ENCODE measurements around the gene MTR.

The MTR gene

GRCh38 chr1:236925386-236925785, 130.3 kb downstream of the MTR start:
- Histone ChIP-seq H3K36me3 (ENCODE audit: control insufficient read depth in 1 of 2, insufficient read depth in 2 of 2, low read depth in 1 of 2, low read length in 2 of 2) (no peaks in the 10 kb centered on the region), H3K9ac (ENCODE audit: low read length) (no peak overlapping the region), H3K4me1 (ENCODE audit: control insufficient read depth, insufficient read depth, low read depth, low read length) (no peaks in the 10 kb centered on the region), H2AK5ac (ENCODE audit: low read length, severe bottlenecking) (no peak overlapping the region), H3K27me3 (ENCODE audit: control insufficient read depth in 1 of 2, insufficient read depth in 1 of 2, low read length in 2 of 2) (no peaks in the 10 kb centered on the region), H3K4ac (ENCODE audit: low read depth in 1 of 2, low read length in 2 of 2) (no peak overlapping the region), H3K14ac (ENCODE audit: low read length in 2 of 2) (no peak overlapping the region), H2BK12ac (ENCODE audit: low read length in 2 of 2) (no peak overlapping the region), H3K18ac (ENCODE audit: low read depth in 1 of 2, low read length in 2 of 2) (no peak overlapping the region), H3K27ac (ENCODE audit: low read length, poor library complexity, severe bottlenecking) (no peak overlapping the region), H3K4me3 (ENCODE audit: insufficient read depth in 1 of 2, low read depth in 1 of 2, low read length in 2 of 2) (no peak overlapping the region), H2BK5ac (ENCODE audit: low read depth, low read length, poor library complexity, severe bottlenecking) (no peak overlapping the region), H2BK15ac (ENCODE audit: low read depth, poor library complexity, severe bottlenecking) (no peak overlapping the region), H3K9me3 (ENCODE audit: control insufficient read depth, low read length) (peaks cover 7% of the 10 kb centered on the region), H4K8ac (ENCODE audit: low read length) (no peak overlapping the region), H3K23ac (ENCODE audit: low read length in 2 of 2) (no peak overlapping the region), H2AFZ (ENCODE audit: low read depth, low read length) (no peak overlapping the region), H3K79me1 (replicated peaks; ENCODE audit: low read length, poor library complexity, severe bottlenecking) (no peaks in the 10 kb centered on the region), H3K4me2 (ENCODE audit: low read length, poor library complexity, severe bottlenecking) (no peak overlapping the region), H2BK120ac (ENCODE audit: low read depth, low read length) (no peak overlapping the region), H4K91ac (ENCODE audit: low read length) (no peak overlapping the region)
- 85% methylated on average over 3 of the region's 4 CpGs for WGBS
- no peak for DNase-seq

- no peak overlapping the region for H3K14ac ChIP-seq (ENCODE audit: low read length in 2 of 2)
Measured at GRCh38 chr1:236930503-236930902, 135.4 kb downstream of the MTR start.

GRCh38 chr1:236938760-236939159, 143.7 kb downstream of the MTR start:
- H4K8ac ChIP-seq (ENCODE audit: low read length): no peak overlapping the region
- DNase-seq: no peak
- H3K9me3 ChIP-seq (ENCODE audit: control insufficient read depth, low read length): peaks cover 7% of the 10 kb centered on the region
- no peaks in the 10 kb centered on the region for H3K4me1 ChIP-seq (ENCODE audit: control insufficient read depth, insufficient read depth, low read depth, low read length)
- no peak overlapping the region for H3K4ac ChIP-seq (ENCODE audit: low read depth in 1 of 2, low read length in 2 of 2)
- H4K91ac ChIP-seq (ENCODE audit: low read length): no peak overlapping the region
- H3K27me3 ChIP-seq (ENCODE audit: control insufficient read depth in 1 of 2, insufficient read depth in 1 of 2, low read length in 2 of 2): no peaks in the 10 kb centered on the region
- H3K4me2 ChIP-seq (ENCODE audit: low read length, poor library complexity, severe bottlenecking): no peak overlapping the region
- H2BK120ac ChIP-seq (ENCODE audit: low read depth, low read length): no peak overlapping the region
- no peak overlapping the region for H3K9ac ChIP-seq (ENCODE audit: low read length)
- H3K79me1 ChIP-seq (replicated peaks; ENCODE audit: low read length, poor library complexity, severe bottlenecking): no peaks in the 10 kb centered on the region
- no peak overlapping the region for H2BK12ac ChIP-seq (ENCODE audit: low read length in 2 of 2)
- H2BK15ac ChIP-seq (ENCODE audit: low read depth, poor library complexity, severe bottlenecking): no peak overlapping the region
- no peak overlapping the region for H3K27ac ChIP-seq (ENCODE audit: low read length, poor library complexity, severe bottlenecking)
- 87% methylated on average over 5 of the region's 5 CpGs for WGBS
- no peak overlapping the region for H2AFZ ChIP-seq (ENCODE audit: low read depth, low read length)
- H3K23ac ChIP-seq (ENCODE audit: low read length in 2 of 2): no peak overlapping the region
- no peak overlapping the region for H3K4me3 ChIP-seq (ENCODE audit: insufficient read depth in 1 of 2, low read depth in 1 of 2, low read length in 2 of 2)
- no peak overlapping the region for H2BK5ac ChIP-seq (ENCODE audit: low read depth, low read length, poor library complexity, severe bottlenecking)
- H3K14ac ChIP-seq (ENCODE audit: low read length in 2 of 2): no peak overlapping the region
- no peak overlapping the region for H3K18ac ChIP-seq (ENCODE audit: low read depth in 1 of 2, low read length in 2 of 2)
- no peak overlapping the region for H2AK5ac ChIP-seq (ENCODE audit: low read length, severe bottlenecking)
- no peaks in the 10 kb centered on the region for H3K36me3 ChIP-seq (ENCODE audit: control insufficient read depth in 1 of 2, insufficient read depth in 2 of 2, low read depth in 1 of 2, low read length in 2 of 2)

More at GRCh38 chr1:236930503-236930902, 135.4 kb downstream of the MTR start:
- Histone ChIP-seq H3K27me3 (ENCODE audit: control insufficient read depth in 1 of 2, insufficient read depth in 1 of 2, low read length in 2 of 2) (no peaks in the 10 kb centered on the region), H3K9me3 (ENCODE audit: control insufficient read depth, low read length) (peaks cover 15% of the 10 kb centered on the region), H4K8ac (ENCODE audit: low read length) (no peak overlapping the region), H3K4ac (ENCODE audit: low read depth in 1 of 2, low read length in 2 of 2) (no peak overlapping the region), H3K18ac (ENCODE audit: low read depth in 1 of 2, low read length in 2 of 2) (no peak overlapping the region), H3K27ac (ENCODE audit: low read length, poor library complexity, severe bottlenecking) (no peak overlapping the region), H2AK5ac (ENCODE audit: low read length, severe bottlenecking) (no peak overlapping the region), H3K79me1 (replicated peaks; ENCODE audit: low read length, poor library complexity, severe bottlenecking) (no peaks in the 10 kb centered on the region), H3K23ac (ENCODE audit: low read length in 2 of 2) (no peak overlapping the region), H3K4me3 (ENCODE audit: insufficient read depth in 1 of 2, low read depth in 1 of 2, low read length in 2 of 2) (no peak overlapping the region), H3K9ac (ENCODE audit: low read length) (no peak overlapping the region), H3K4me1 (ENCODE audit: control insufficient read depth, insufficient read depth, low read depth, low read length) (no peaks in the 10 kb centered on the region), H2BK15ac (ENCODE audit: low read depth, poor library complexity, severe bottlenecking) (no peak overlapping the region), H2AFZ (ENCODE audit: low read depth, low read length) (no peak overlapping the region), H2BK120ac (ENCODE audit: low read depth, low read length) (no peak overlapping the region), H3K4me2 (ENCODE audit: low read length, poor library complexity, severe bottlenecking) (no peak overlapping the region), H4K91ac (ENCODE audit: low read length) (no peak overlapping the region), H2BK5ac (ENCODE audit: low read depth, low read length, poor library complexity, severe bottlenecking) (no peak overlapping the region), H2BK12ac (ENCODE audit: low read length in 2 of 2) (no peak overlapping the region), H3K36me3 (ENCODE audit: control insufficient read depth in 1 of 2, insufficient read depth in 2 of 2, low read depth in 1 of 2, low read length in 2 of 2) (no peaks in the 10 kb centered on the region)
- WGBS: 78% methylated on average over 4 of the region's 4 CpGs
- no peak for DNase-seq

- Histone ChIP-seq H3K4me1 (ENCODE audit: control insufficient read depth, insufficient read depth, low read depth, low read length) (no peaks in the 10 kb centered on the region), H2BK15ac (ENCODE audit: low read depth, poor library complexity, severe bottlenecking) (no peak overlapping the region), H3K4me3 (ENCODE audit: insufficient read depth in 1 of 2, low read depth in 1 of 2, low read length in 2 of 2) (no peak overlapping the region), H3K4ac (ENCODE audit: low read depth in 1 of 2, low read length in 2 of 2) (no peak overlapping the region), H2AFZ (ENCODE audit: low read depth, low read length) (no peak overlapping the region), H4K91ac (ENCODE audit: low read length) (no peak overlapping the region), H3K14ac (ENCODE audit: low read length in 2 of 2) (no peak overlapping the region), H3K27ac (ENCODE audit: low read length, poor library complexity, severe bottlenecking) (no peak overlapping the region), H3K23ac (ENCODE audit: low read length in 2 of 2) (no peak overlapping the region), H3K79me1 (replicated peaks; ENCODE audit: low read length, poor library complexity, severe bottlenecking) (no peaks in the 10 kb centered on the region), H3K9ac (ENCODE audit: low read length) (no peak overlapping the region), H3K18ac (ENCODE audit: low read depth in 1 of 2, low read length in 2 of 2) (no peak overlapping the region), H3K4me2 (ENCODE audit: low read length, poor library complexity, severe bottlenecking) (no peak overlapping the region), H3K27me3 (ENCODE audit: control insufficient read depth in 1 of 2, insufficient read depth in 1 of 2, low read length in 2 of 2) (no peaks in the 10 kb centered on the region), H2BK12ac (ENCODE audit: low read length in 2 of 2) (no peak overlapping the region), H2BK5ac (ENCODE audit: low read depth, low read length, poor library complexity, severe bottlenecking) (no peak overlapping the region), H4K8ac (ENCODE audit: low read length) (no peak overlapping the region), H2BK120ac (ENCODE audit: low read depth, low read length) (no peak overlapping the region), H3K9me3 (ENCODE audit: control insufficient read depth, low read length) (peaks cover 10% of the 10 kb centered on the region), H2AK5ac (ENCODE audit: low read length, severe bottlenecking) (no peak overlapping the region), H3K36me3 (ENCODE audit: control insufficient read depth in 1 of 2, insufficient read depth in 2 of 2, low read depth in 1 of 2, low read length in 2 of 2) (no peaks in the 10 kb centered on the region)
- no peak for DNase-seq
Measured at GRCh38 chr1:236942431-236942830, 147.3 kb downstream of the MTR start.

Measured in mesenchymal stem cell (in vitro differentiated cells and primary cell).